Activated CD8-positive, alpha-beta T cell treated with anti-CD3 and anti-CD28 coated beads, Interleukin-2, amount 10 ng/mL, durations not matched to agents 7 days and 5 days (primary cell): ENCODE results near the gene SMIM21. TPM values are rescaled to one million over a fixed set of nuclear protein-coding genes. Genes with fewer than 3 reads are reported as not detected.

ENCODE experiments used
- ATAC-seq: fragments of 150-1000 bp; cut with Tn5 transposase; one replicate; pipeline ENCODE4 v1.10.0; 2021; ENCODE audit warnings: moderate library complexity
- CTCF ChIA-PET: fragments of 350-600 bp; sonication (Branson Sonifier 250); formaldehyde crosslinking; loops from one replicate; lab custom pipeline; 2021; ENCODE audit warnings: antibody characterized with exemption; lab: Charles Lee
- POLR2A ChIA-PET: fragments of 350-600 bp; sonication (Branson Sonifier 250); formaldehyde crosslinking; loops from one replicate; lab custom pipeline; 2021; ENCODE audit warnings: antibody characterized with exemption; lab: Charles Lee
- DNase-seq: peaks from one replicate; pipeline ENCODE4 v3.0.0-alpha.2; 2020
- H3K27ac Mint-ChIP-seq: one replicate; pipeline ENCODE4 v1.8.0; 2021; ENCODE audit warnings: mild to moderate bottlenecking, mixed read lengths
- H3K27me3 Mint-ChIP-seq: one replicate; pipeline ENCODE4 v1.8.0; 2021; ENCODE audit warnings: low read depth, mixed read lengths
- H3K36me3 Mint-ChIP-seq: one replicate; pipeline ENCODE4 v1.8.0; 2021; ENCODE audit warnings: low read depth, mixed read lengths
- H3K4me1 Mint-ChIP-seq: one replicate; pipeline ENCODE4 v1.8.0; 2021; ENCODE audit warnings: low read depth, mixed read lengths
- H3K4me3 Mint-ChIP-seq: one replicate; pipeline ENCODE4 v1.8.0; 2021; ENCODE audit warnings: mild to moderate bottlenecking, mixed read lengths
- H3K9me3 Mint-ChIP-seq: one replicate; pipeline ENCODE4 v1.8.0; 2022; ENCODE audit warnings: mixed read lengths; ENCODE audit not compliant: insufficient read depth
- total RNA-seq, 2 experiments: library from RNA; stranded (reverse); gene quantifications; one replicate each; pipeline ENCODE4 v1.2.3, GENCODE V29; 2021

Gene SMIM21
- total RNA-seq, result not detected

DNA sequence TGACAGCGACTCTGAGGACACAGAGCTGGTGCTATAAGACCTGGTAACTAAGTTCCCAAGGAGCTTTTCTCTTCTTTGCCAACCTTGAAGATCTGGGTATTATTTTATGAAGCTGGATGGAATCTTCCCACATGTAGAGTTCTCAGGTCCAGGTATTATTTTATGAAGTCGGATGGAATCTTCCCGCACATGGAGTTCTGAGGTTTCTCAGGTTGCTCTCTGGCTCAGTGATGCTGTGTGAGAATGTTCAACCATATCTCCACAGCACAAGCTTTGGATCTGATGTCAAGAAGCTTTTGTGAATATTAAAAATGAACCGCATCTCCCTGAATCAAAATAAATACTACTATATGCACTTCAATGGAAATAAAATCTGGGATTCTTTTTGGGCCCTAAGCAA is at the start of gene SMIM21:
SMIM21 (minus strand) TSS at position 101 of the 400 bp plus-strand sequence. CDS start 140 bp downstream, outside the sequence.
- no peak within 1 kb of the TSS for H3K4me3 Mint-ChIP-seq
- ChIA-PET POLR2A (no interaction called here), CTCF (no interaction called here)
- no peak within 1 kb of the TSS for H3K27ac Mint-ChIP-seq
- H3K4me1 Mint-ChIP-seq, result peaks cover under 1% of the 10 kb centered on the region
- no peaks in the 10 kb centered on the region for H3K36me3 Mint-ChIP-seq
- H3K27me3 Mint-ChIP-seq, result peaks cover 2% of the 10 kb centered on the region
- DNase-seq (no peak), ATAC-seq (no peak)
- H3K9me3 Mint-ChIP-seq, result no peaks in the 10 kb centered on the region

GRCh38 chr18:75475228-75475627 is 47.7 kb upstream of the SMIM21 start:
- POLR2A ChIA-PET, result no interaction called here
- H3K4me1 Mint-ChIP-seq, result no peaks in the 10 kb centered on the region
- H3K9me3 Mint-ChIP-seq, result no peaks in the 10 kb centered on the region

DNA sequence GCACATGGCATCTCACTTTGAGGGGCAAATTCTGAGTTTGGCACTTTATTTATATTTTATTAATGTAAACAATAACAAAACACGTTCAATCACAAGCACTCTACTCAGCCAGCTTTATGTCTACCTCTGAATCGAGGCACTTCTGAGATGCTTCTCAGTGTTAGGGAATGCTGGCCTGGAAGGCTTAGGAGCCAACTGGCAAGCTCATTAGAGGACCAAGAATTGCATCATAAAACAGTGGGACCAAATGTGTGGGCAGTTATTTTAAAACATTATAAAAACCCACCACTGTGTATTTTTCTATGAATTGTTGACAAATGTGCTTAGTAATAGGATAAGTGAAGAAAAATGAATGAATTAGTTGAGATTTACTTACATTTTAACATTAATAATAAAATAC is 46.8 kb upstream of the SMIM21 start:
- DNase-seq (no peak), ATAC-seq (no peak)
- H3K27ac Mint-ChIP-seq, result no peak overlapping the region
- peaks cover 5% of the 10 kb centered on the region for H3K27me3 Mint-ChIP-seq
- H3K4me1 Mint-ChIP-seq, result no peaks in the 10 kb centered on the region
- ChIA-PET CTCF (no interaction called here), POLR2A (no interaction called here)
- H3K9me3 Mint-ChIP-seq, result no peaks in the 10 kb centered on the region
- no peak overlapping the region for H3K4me3 Mint-ChIP-seq
- no peaks in the 10 kb centered on the region for H3K36me3 Mint-ChIP-seq

More at GRCh38 chr18:75475228-75475627, 47.7 kb upstream of the SMIM21 start:
- CTCF ChIA-PET, result interaction anchor here (0.5 kb wide), 1 partner anchor 975 kb away, joined by 3 read pairs; no protein-coding TSS in a partner anchor
- Mint-ChIP-seq H3K36me3 (no peaks in the 10 kb centered on the region), H3K4me3 (no peak overlapping the region), H3K27ac (no peak overlapping the region), H3K27me3 (peaks cover 5% of the 10 kb centered on the region)
- ATAC-seq, result no peak
- no peak for DNase-seq

DNA sequence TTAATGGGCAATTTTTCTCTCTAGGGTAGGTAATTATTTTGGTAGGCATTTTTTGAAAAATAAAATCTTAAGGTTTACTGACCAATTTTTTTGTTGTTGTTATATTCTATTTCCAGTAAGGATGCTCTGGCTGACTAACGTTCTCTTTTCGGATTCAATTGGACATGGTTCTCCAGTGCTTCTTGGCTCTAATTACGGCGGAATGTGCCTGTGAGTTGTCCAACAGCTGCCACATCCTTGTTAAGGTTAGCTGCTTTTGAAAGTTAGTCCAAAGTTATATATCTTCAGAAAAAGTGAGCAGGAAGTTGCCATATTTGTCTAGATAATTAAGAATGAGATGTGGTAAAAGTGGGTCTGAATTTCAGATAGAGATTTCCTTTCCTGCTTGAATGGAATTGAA is 45.8 kb upstream of the SMIM21 start:
- Mint-ChIP-seq H3K27ac (no peak overlapping the region), H3K9me3 (no peaks in the 10 kb centered on the region), H3K27me3 (peaks cover 5% of the 10 kb centered on the region), H3K36me3 (no peaks in the 10 kb centered on the region), H3K4me3 (no peak overlapping the region), H3K4me1 (no peaks in the 10 kb centered on the region)
- no peak for DNase-seq
- no peak for ATAC-seq
- POLR2A ChIA-PET, result no interaction called here
- CTCF ChIA-PET, result no interaction called here

- Mint-ChIP-seq H3K27me3 (peaks cover 5% of the 10 kb centered on the region), H3K4me3 (no peak overlapping the region), H3K27ac (no peak overlapping the region), H3K4me1 (no peaks in the 10 kb centered on the region), H3K36me3 (no peaks in the 10 kb centered on the region), H3K9me3 (no peaks in the 10 kb centered on the region)
- CTCF ChIA-PET, result no interaction called here
- POLR2A ChIA-PET, result no interaction called here
- ATAC-seq, result no peak
- DNase-seq, result no peak
Measured at GRCh38 chr18:75472906-75473305, 45.4 kb upstream of the SMIM21 start.

DNA sequence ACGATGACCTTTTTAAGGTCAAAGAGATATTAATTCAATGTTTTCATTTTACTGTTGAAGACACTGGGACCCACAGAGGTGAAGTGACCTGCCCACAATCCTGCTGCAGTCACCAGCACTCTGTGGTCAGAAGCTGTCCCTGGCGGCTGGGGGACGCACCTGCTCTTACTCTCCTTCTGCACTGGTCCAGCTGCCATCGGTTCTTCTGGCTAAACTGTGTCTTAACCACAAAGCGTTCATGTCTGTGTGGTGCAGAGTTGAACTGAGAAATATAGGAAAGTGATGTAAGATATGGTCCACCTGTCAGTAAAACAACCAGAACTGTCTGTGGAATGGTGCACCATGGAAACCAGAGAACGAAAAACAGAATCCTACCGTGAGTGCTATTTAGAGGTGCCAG is 44.9 kb upstream of the SMIM21 start:
- H3K9me3 Mint-ChIP-seq, result no peaks in the 10 kb centered on the region
- POLR2A ChIA-PET, result no interaction called here
- DNase-seq (no peak), ATAC-seq (no peak)
- peaks cover 3% of the 10 kb centered on the region for H3K27me3 Mint-ChIP-seq
- CTCF ChIA-PET, result no interaction called here
- H3K4me1 Mint-ChIP-seq, result no peaks in the 10 kb centered on the region
- no peak overlapping the region for H3K4me3 Mint-ChIP-seq
- no peaks in the 10 kb centered on the region for H3K36me3 Mint-ChIP-seq
- H3K27ac Mint-ChIP-seq, result no peak overlapping the region

DNA sequence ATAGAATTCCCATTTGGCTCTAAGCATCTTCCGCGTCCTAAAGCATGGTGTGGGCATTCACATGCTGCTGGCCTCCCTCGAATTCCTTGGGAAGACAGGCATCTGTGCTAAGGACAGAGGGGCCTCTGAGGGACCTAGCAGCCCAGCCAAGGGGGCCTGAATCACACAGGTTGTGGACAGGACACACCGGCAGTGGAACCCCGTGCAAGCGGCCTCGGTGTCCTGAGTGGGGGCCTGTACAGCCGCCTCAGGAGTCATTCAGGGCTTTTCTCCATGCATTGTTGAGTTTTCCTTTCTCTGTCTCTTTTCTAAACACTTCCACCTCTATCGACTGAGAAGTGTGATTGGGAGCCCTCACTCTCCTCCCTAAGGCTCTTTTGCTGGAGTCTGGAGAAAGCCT is 44.3 kb upstream of the SMIM21 start:
- Mint-ChIP-seq H3K4me1 (no peaks in the 10 kb centered on the region), H3K27ac (no peak overlapping the region), H3K4me3 (no peak overlapping the region), H3K36me3 (no peaks in the 10 kb centered on the region), H3K9me3 (no peaks in the 10 kb centered on the region), H3K27me3 (peaks cover 3% of the 10 kb centered on the region)
- no peak for DNase-seq
- POLR2A ChIA-PET, result no interaction called here
- CTCF ChIA-PET, result no interaction called here
- ATAC-seq, result no peak

DNA sequence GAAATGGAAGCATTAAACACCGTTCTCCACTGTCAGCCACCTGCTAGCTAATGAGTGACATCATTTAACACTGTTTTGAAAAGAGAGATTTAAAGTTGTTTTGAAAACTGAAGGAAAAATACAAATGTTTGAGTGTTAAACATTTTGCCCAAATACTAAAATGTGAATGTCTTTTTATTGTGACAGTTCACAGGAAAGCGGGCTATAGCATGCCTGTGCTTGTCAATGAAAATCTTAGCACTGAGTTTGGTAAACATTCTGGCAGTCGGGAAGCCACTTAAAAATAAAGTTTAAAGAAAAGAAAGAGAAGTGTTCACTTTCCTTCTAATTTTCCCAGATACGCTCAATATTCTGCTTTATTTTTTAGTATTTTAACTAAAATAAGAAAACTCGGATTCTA is 40.3 kb upstream of the SMIM21 start:
- Mint-ChIP-seq H3K4me1 (no peaks in the 10 kb centered on the region), H3K27ac (no peak overlapping the region), H3K9me3 (no peaks in the 10 kb centered on the region), H3K27me3 (no peaks in the 10 kb centered on the region), H3K4me3 (no peak overlapping the region), H3K36me3 (no peaks in the 10 kb centered on the region)
- ATAC-seq, result no peak
- POLR2A ChIA-PET, result no interaction called here
- CTCF ChIA-PET, result no interaction called here
- DNase-seq, result no peak

GRCh38 chr18:75467281-75467795 is 39.8 kb upstream of the SMIM21 start:
- H3K27me3 Mint-ChIP-seq, result no peaks in the 10 kb centered on the region
- no peaks in the 10 kb centered on the region for H3K4me1 Mint-ChIP-seq
- no peak overlapping the region for H3K27ac Mint-ChIP-seq
- no peak overlapping the region for H3K4me3 Mint-ChIP-seq
- H3K9me3 Mint-ChIP-seq, result no peaks in the 10 kb centered on the region
- H3K36me3 Mint-ChIP-seq, result no peaks in the 10 kb centered on the region
- no peak for ATAC-seq
- ChIA-PET POLR2A (no interaction called here), CTCF (no interaction called here)
- DNase-seq, result no peak

GRCh38 chr18:75464356-75464755 is 36.9 kb upstream of the SMIM21 start:
- H3K27ac Mint-ChIP-seq, result no peak overlapping the region
- no peaks in the 10 kb centered on the region for H3K9me3 Mint-ChIP-seq
- H3K4me3 Mint-ChIP-seq, result no peak overlapping the region
- H3K4me1 Mint-ChIP-seq, result no peaks in the 10 kb centered on the region
- H3K27me3 Mint-ChIP-seq, result peaks cover 5% of the 10 kb centered on the region
- DNase-seq (no peak), ATAC-seq (no peak)
- no peaks in the 10 kb centered on the region for H3K36me3 Mint-ChIP-seq
- POLR2A ChIA-PET, result no interaction called here
- CTCF ChIA-PET, result no interaction called here

GRCh38 chr18:75462178-75462832 is 34.8 kb upstream of the SMIM21 start:
- no peaks in the 10 kb centered on the region for H3K36me3 Mint-ChIP-seq
- no peak overlapping the region for H3K27ac Mint-ChIP-seq
- H3K27me3 Mint-ChIP-seq, result peaks cover 13% of the 10 kb centered on the region
- ATAC-seq, result no peak
- CTCF ChIA-PET, result no interaction called here
- no peak overlapping the region for H3K4me3 Mint-ChIP-seq
- no peaks in the 10 kb centered on the region for H3K4me1 Mint-ChIP-seq
- no peak for DNase-seq
- POLR2A ChIA-PET, result no interaction called here
- no peaks in the 10 kb centered on the region for H3K9me3 Mint-ChIP-seq

DNA sequence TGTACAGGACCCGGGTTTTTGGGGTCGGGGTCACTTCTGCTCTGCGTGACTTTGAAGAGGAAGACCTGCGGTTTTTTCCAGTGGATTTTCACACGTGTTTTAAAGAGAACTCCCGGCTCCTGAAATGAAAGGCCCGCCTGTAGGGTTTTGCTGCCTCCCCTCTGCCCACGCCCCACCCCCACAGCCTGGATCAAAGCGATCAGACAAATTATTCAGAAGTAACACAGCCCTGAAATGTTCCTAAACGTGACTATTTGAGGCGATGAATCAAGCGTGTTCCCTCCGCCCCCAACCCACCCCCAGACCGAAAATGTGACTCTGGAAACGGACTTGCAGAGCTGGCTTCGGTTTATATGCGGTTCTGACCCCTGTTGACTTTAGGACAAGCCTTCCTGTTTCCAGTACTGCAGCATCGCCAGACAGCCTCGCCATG is 28.7 kb upstream of the SMIM21 start:
- DNase-seq, result no peak
- CTCF ChIA-PET, result no interaction called here
- H3K4me3 Mint-ChIP-seq, result no peak overlapping the region
- H3K36me3 Mint-ChIP-seq, result peaks cover 4% of the 10 kb centered on the region
- H3K4me1 Mint-ChIP-seq, result peaks cover 4% of the 10 kb centered on the region
- no peak overlapping the region for H3K27ac Mint-ChIP-seq
- ATAC-seq, result no peak
- POLR2A ChIA-PET, result no interaction called here
- H3K9me3 Mint-ChIP-seq, result no peaks in the 10 kb centered on the region
- peaks cover 42% of the 10 kb centered on the region for H3K27me3 Mint-ChIP-seq
